HCT116 (cell line): ENCODE measurements around the gene HAUS6. TPM values are rescaled to one million over a fixed set of nuclear protein-coding genes. Genes with fewer than 3 reads are reported as not detected.
"Not testable (repeated sequence)": the region's sequence is repeated elsewhere in the genome, so short reads cannot be mapped to it uniquely, and the experiment has no call there.

Source experiments
- ATAC-seq: fragments of 200-7000 bp; cut with Tn5 transposase; 2 replicates; pipeline ENCODE4 v1.9.1; 2020; ENCODE audit warnings: mild to moderate bottlenecking, moderate library complexity
- BruUV-seq: library from RNA; stranded (reverse); fragments of 400-500 nt; replicated peaks from 2 replicates; lab custom pipeline; 2021; lab: Mats Ljungman, UMichigan
- CTCF ChIA-PET: fragments of 300-600 bp; sonication (Branson Sonifier 250); formaldehyde crosslinking; loops from one replicate; lab custom pipeline; 2021; ENCODE audit warnings: antibody characterized with exemption; lab: Charles Lee
- POLR2A ChIA-PET: fragments of 300-600, 350-600 bp; sonication (Branson Sonifier 250); formaldehyde crosslinking; loops from one replicate; lab custom pipeline; 2021; ENCODE audit warnings: antibody characterized with exemption; lab: Charles Lee
- RAD21 ChIA-PET, 2 experiments: fragments of 300-600 bp; sonication (Branson Sonifier 250); formaldehyde crosslinking; loops; one replicate each; lab custom pipeline; 2023; ENCODE audit warnings: low total read pairs in 2 of 2; ENCODE audit not compliant: uncharacterized antibody in 2 of 2, unreplicated experiment in 2 of 2, low non-redundant PET in 1 of 2; lab: Charles Lee
- DNase-seq: peaks from one replicate; pipeline ENCODE4 v3.0.0-alpha.2; 2010; ENCODE audit warnings: low read depth, low spot score
- H2AFZ ChIP-seq: fragments of 200-600 bp; shearing (Covaris generic), sonication (generic); 2 replicates; pipeline ENCODE4 v1.6.1; 2017; ENCODE audit warnings: low read depth, mixed run types, mixed read lengths, antibody characterized with exemption, low read length; ENCODE audit not compliant: poor library complexity, severe bottlenecking
- H3K27ac ChIP-seq: 2 replicates; pipeline ENCODE4 v1.5.1; 2012; ENCODE audit warnings: low read depth, low read length
- H3K27me3 ChIP-seq: fragments of 200-600 bp; sonication (generic); 2 replicates; pipeline ENCODE4 v1.6.1; 2016; ENCODE audit warnings: mixed run types, low read length, mixed read lengths; ENCODE audit not compliant: insufficient read depth
- H3K36me3 ChIP-seq, 2 experiments: fragments of 200-500 bp in 1 of 2; fragments of 200-600 bp in 1 of 2; sonication (Bioruptor generic) in 1 of 2; sonication (generic) in 1 of 2; 2 replicates each; pipeline versions ENCODE4 v1.5.1 to v1.6.1; 2014 to 2016; ENCODE audit warnings: low read length in 2 of 2, inconsistent platforms in 1 of 2, mixed read lengths in 1 of 2, mixed run types in 1 of 2; ENCODE audit not compliant: insufficient read depth in 2 of 2, control insufficient read depth in 1 of 2
- H3K4me1 ChIP-seq, 2 experiments: fragments of 200-600 bp in 1 of 2; sonication (generic) in 1 of 2; 2 replicates each; pipeline versions ENCODE4 v1.5.1 to v1.6.1; 2012 to 2017; ENCODE audit warnings: low read length in 2 of 2, inconsistent platforms in 1 of 2, mild to moderate bottlenecking in 1 of 2, mixed read lengths in 1 of 2, mixed run types in 1 of 2, moderate library complexity in 1 of 2; ENCODE audit not compliant: insufficient read depth in 2 of 2, control insufficient read depth in 1 of 2
- H3K4me2 ChIP-seq: fragments of 200-600 bp; sonication (generic); 2 replicates; pipeline ENCODE4 v1.6.1; 2017; ENCODE audit warnings: mixed run types, low read length, mixed read lengths
- H3K4me3 ChIP-seq, 2 experiments: fragments of 200-600 bp in 1 of 2; sonication (generic) in 1 of 2; replicated peaks in 1 of 2; 2 replicates each; pipeline ENCODE4 v1.5.1; 2011 to 2016; ENCODE audit warnings: low read length in 2 of 2, control low read depth in 1 of 2, low read depth in 1 of 2, mild to moderate bottlenecking in 1 of 2, mixed read lengths in 1 of 2, mixed run types in 1 of 2
- H3K79me2 ChIP-seq: fragments of 200-600 bp; sonication (generic); 2 replicates; pipeline ENCODE4 v1.6.1; 2017; ENCODE audit warnings: mild to moderate bottlenecking, mixed run types, low read length, moderate library complexity, mixed read lengths; ENCODE audit not compliant: insufficient read depth
- H3K9ac ChIP-seq: fragments of 200-600 bp; sonication (generic); 2 replicates; pipeline ENCODE4 v1.6.1; 2016; ENCODE audit warnings: low read length, mixed read lengths
- H3K9me2 ChIP-seq: fragments of 200-600 bp; sonication (generic), shearing (Covaris generic); 2 replicates; pipeline ENCODE4 v1.6.1; 2017; ENCODE audit warnings: mixed run types, mild to moderate bottlenecking, moderate library complexity; ENCODE audit not compliant: insufficient read depth
- H3K9me3 ChIP-seq, 2 experiments: fragments of 200-500 bp in 1 of 2; fragments of 200-600 bp in 1 of 2; sonication (Bioruptor generic) in 1 of 2; sonication (generic) in 1 of 2; 2 replicates each; pipeline ENCODE4 v1.6.1; 2014 to 2017; ENCODE audit warnings: low read length in 2 of 2, mixed read lengths in 2 of 2, inconsistent platforms in 1 of 2, low read depth in 1 of 2, mild to moderate bottlenecking in 1 of 2, mixed run types in 1 of 2, moderate library complexity in 1 of 2; ENCODE audit not compliant: control insufficient read depth in 1 of 2, insufficient read depth in 1 of 2
- H4K20me1 ChIP-seq: fragments of 200-600 bp; sonication (generic), shearing (Covaris generic); 2 replicates; pipeline ENCODE4 v1.6.1; 2017; ENCODE audit warnings: mixed run types, mild to moderate bottlenecking, moderate library complexity; ENCODE audit not compliant: insufficient read depth
- CBX3 ChIP-seq: IDR thresholded peaks from 2 replicates; pipeline ENCODE4 v1.6.1; 2012; ENCODE audit warnings: low read depth
- CEBPB ChIP-seq: IDR thresholded peaks from 2 replicates; pipeline ENCODE4 v1.6.1; 2012; ENCODE audit warnings: low read depth
- EGR1 ChIP-seq: IDR thresholded peaks from 2 replicates; pipeline ENCODE4 v1.6.1; 2012; ENCODE audit warnings: low read depth
- EZH2 ChIP-seq: fragments of 200-600 bp; sonication (generic); IDR thresholded peaks from 2 replicates; pipeline ENCODE4 v1.6.1; 2017; ENCODE audit warnings: antibody characterized with exemption, mixed run types
- FOSL1 ChIP-seq: IDR thresholded peaks from 2 replicates; pipeline ENCODE4 v1.6.1; 2012; ENCODE audit warnings: low read depth
- POLR2A ChIP-seq: IDR thresholded peaks from 2 replicates; pipeline ENCODE4 v1.7.0; 2011; ENCODE audit warnings: borderline replicate concordance; ENCODE audit not compliant: insufficient read depth, insufficient read length; ENCODE audit errors: extremely low read depth
- POLR2AphosphoS5 ChIP-seq: IDR thresholded peaks from 2 replicates; pipeline ENCODE4 v1.6.1; 2011; ENCODE audit warnings: mild to moderate bottlenecking, low read depth, low read length, moderate library complexity
- RAD21 ChIP-seq: IDR thresholded peaks from 2 replicates; pipeline ENCODE4 v1.6.1; 2012; ENCODE audit warnings: low read depth, mild to moderate bottlenecking
- SIN3A ChIP-seq: IDR thresholded peaks from 2 replicates; pipeline ENCODE4 v1.6.1; 2012; ENCODE audit warnings: low read depth
- SP1 ChIP-seq: IDR thresholded peaks from 2 replicates; pipeline ENCODE4 v1.6.1; 2012; ENCODE audit warnings: low read depth
- SRF ChIP-seq: IDR thresholded peaks from 2 replicates; pipeline ENCODE4 v1.6.1; 2012; ENCODE audit warnings: low read depth
- ZNF274 ChIP-seq: fragments of 200-500 bp; sonication (Bioruptor generic); IDR thresholded peaks from 2 replicates; pipeline ENCODE4 v1.6.1; 2014; ENCODE audit warnings: mild to moderate bottlenecking, low read depth, low read length, inconsistent platforms
- intact Hi-C: fragments of 100-400 bp; cut with micrococcal nuclease; formaldehyde crosslinking; loops from 2 replicates; pipeline ENCODE4 v1.10.0; 2022
- total RNA-seq: library from RNA; stranded (reverse); gene quantifications from one replicate; pipeline ENCODE4 v1.2.1, GENCODE V29; 2021; ENCODE audit not compliant: unreplicated experiment
- TF ChIP-seq, protein P1 (sequence below): IDR thresholded peaks from 2 replicates; pipeline ENCODE4 v1.6.1; 2012

Gene HAUS6
- total RNA-seq, 1 experiment from 2014 or later = 28.8 TPM

DNA sequence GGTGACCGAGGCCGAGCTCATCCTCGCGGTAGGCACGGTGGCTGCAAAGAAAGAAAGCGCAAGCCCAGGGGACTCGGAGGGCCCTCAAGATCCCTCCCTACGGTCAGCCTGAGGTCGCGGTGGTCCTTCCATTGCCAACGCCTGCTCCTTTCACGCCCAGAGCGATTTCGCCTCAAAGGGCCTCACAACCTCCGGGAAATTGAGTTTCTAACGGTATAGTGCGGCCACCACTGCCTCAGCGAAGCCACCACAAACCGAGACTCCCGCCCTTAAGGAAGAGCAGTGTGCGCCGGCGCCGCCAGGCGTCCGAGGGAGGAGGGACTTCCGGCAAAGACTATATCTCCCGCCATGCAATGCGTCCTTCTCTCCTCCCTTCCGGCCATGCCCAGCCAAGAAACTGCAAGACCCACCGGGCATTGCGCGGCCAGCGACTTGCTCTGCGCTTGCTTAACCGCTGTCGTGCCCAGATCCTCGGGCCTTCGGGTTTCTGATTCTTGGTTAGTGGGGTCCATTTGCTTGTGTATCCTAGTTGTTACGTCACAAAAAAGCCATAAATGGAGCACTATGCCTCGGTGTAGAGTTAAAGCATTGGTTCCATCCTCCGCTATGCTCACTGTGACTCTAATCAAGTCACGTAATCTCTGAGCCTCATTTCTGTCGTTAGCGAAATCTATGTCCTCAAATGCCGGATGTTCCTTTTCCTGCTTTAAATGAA, at the start of gene HAUS6 (continued):
- no peak for TF ChIP-seq EGR1
- TF ChIP-seq CBX3 = peak; percentile 40; the same call in 1 of the 2 replicates
- no peak for TF ChIP-seq FOSL1
- no peak for TF ChIP-seq RAD21
- peak; percentile 35 for TF ChIP-seq SIN3A
- no peak; the same call in 1 of the 2 replicates for TF ChIP-seq SP1
- TF ChIP-seq EZH2 = no peak
- TF ChIP-seq, protein P1, sequence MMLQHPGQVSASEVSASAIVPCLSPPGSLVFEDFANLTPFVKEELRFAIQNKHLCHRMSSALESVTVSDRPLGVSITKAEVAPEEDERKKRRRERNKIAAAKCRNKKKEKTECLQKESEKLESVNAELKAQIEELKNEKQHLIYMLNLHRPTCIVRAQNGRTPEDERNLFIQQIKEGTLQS = no peak
- no peak for TF ChIP-seq SRF
- peak; percentile 95 for TF ChIP-seq POLR2A
- TF ChIP-seq ZNF274 = no peak
- TF ChIP-seq CEBPB = no peak
- TF ChIP-seq POLR2AphosphoS5 = peak; percentile 96

GRCh38 chr9:19152160-19152498, 49.4 kb upstream of the HAUS6 start:
- H3K4me2 ChIP-seq, H3K9ac ChIP-seq, H2AFZ ChIP-seq, H3K9me2 ChIP-seq, ATAC-seq, H4K20me1 ChIP-seq, RAD21 ChIA-PET, BruUV-seq, H3K4me3 ChIP-seq, H3K9me3 ChIP-seq, H3K27ac ChIP-seq, DNase-seq, H3K36me3 ChIP-seq, H3K4me1 ChIP-seq, H3K79me2 ChIP-seq, intact Hi-C loops, H3K27me3 ChIP-seq, CTCF ChIA-PET: not testable (repeated sequence)
- POLR2A ChIA-PET = interaction anchor here (1.1 kb wide), 1 partner anchor 16 kb away, joined by 3 read pairs; no protein-coding TSS in a partner anchor
